Calu3 (cell line): ENCODE data around the gene PLLP. TPM values are rescaled to one million over a fixed set of nuclear protein-coding genes. Genes with fewer than 3 reads are reported as not detected.
A peak's percentile ranks its signal among the peaks of the same experiment; 100 is the strongest.

Source experiments
- BruUV-seq: library from RNA; stranded (reverse); fragments of 400-500 nt; replicated peaks from 2 replicates; lab custom pipeline; 2021; lab: Mats Ljungman, UMichigan
- CTCF ChIA-PET: fragments of 300-600 bp; sonication (Branson Sonifier 250); formaldehyde crosslinking; loops from one replicate; lab custom pipeline; 2022; ENCODE audit warnings: antibody characterized with exemption; lab: Charles Lee
- DNase-seq: peaks from one replicate; pipeline ENCODE4 v3.0.0; 2022
- H3K27ac Mint-ChIP-seq: one replicate; pipeline ENCODE4 v1.8.0; 2022; ENCODE audit warnings: mixed read lengths; ENCODE audit not compliant: unreplicated experiment
- H3K27me3 Mint-ChIP-seq: one replicate; pipeline ENCODE4 v1.8.0; 2022; ENCODE audit warnings: mixed read lengths; ENCODE audit not compliant: unreplicated experiment
- H3K36me3 Mint-ChIP-seq: one replicate; pipeline ENCODE4 v1.8.0; 2022; ENCODE audit warnings: mild to moderate bottlenecking, moderate library complexity, mixed read lengths; ENCODE audit not compliant: insufficient read depth, unreplicated experiment
- H3K4me1 Mint-ChIP-seq: one replicate; pipeline ENCODE4 v1.8.0; 2022; ENCODE audit warnings: mild to moderate bottlenecking, low read depth, mixed read lengths; ENCODE audit not compliant: unreplicated experiment
- H3K4me3 Mint-ChIP-seq: one replicate; pipeline ENCODE4 v1.8.0; 2022; ENCODE audit warnings: mild to moderate bottlenecking, low read depth, moderate library complexity, mixed read lengths; ENCODE audit not compliant: unreplicated experiment
- H3K9me3 Mint-ChIP-seq: one replicate; pipeline ENCODE4 v1.8.0; 2022; ENCODE audit warnings: low read depth, mixed read lengths; ENCODE audit not compliant: unreplicated experiment
- intact Hi-C: fragments of 100-400 bp; cut with micrococcal nuclease; formaldehyde crosslinking; loops from one replicate; pipeline ENCODE4 v1.10.0; 2022; ENCODE audit not compliant: unreplicated experiment
- total RNA-seq: library from RNA; stranded (reverse); gene quantifications from 2 replicates; pipeline ENCODE4 v1.2.3, GENCODE V29; 2022
- TF ChIP-seq, protein P1 (sequence below): fragments of 200-600 bp; IDR thresholded peaks from one replicate; pipeline ENCODE4 v1.8.0; 2022; ENCODE audit warnings: antibody characterized with exemption; ENCODE audit not compliant: unreplicated experiment

The PLLP gene
- total RNA-seq, 1 experiment from 2014 or later = 38.3 TPM

- no peak for DNase-seq
- BruUV-seq = no TSS peak
- intact Hi-C loops = no loop called here
- TF ChIP-seq, protein P1, sequence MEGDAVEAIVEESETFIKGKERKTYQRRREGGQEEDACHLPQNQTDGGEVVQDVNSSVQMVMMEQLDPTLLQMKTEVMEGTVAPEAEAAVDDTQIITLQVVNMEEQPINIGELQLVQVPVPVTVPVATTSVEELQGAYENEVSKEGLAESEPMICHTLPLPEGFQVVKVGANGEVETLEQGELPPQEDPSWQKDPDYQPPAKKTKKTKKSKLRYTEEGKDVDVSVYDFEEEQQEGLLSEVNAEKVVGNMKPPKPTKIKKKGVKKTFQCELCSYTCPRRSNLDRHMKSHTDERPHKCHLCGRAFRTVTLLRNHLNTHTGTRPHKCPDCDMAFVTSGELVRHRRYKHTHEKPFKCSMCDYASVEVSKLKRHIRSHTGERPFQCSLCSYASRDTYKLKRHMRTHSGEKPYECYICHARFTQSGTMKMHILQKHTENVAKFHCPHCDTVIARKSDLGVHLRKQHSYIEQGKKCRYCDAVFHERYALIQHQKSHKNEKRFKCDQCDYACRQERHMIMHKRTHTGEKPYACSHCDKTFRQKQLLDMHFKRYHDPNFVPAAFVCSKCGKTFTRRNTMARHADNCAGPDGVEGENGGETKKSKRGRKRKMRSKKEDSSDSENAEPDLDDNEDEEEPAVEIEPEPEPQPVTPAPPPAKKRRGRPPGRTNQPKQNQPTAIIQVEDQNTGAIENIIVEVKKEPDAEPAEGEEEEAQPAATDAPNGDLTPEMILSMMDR = no peak
- Mint-ChIP-seq H3K36me3 (peaks cover 41% of the 10 kb centered on the region), H3K27ac (peak overlapping the region; percentile 87), H3K27me3 (no peaks in the 10 kb centered on the region), H3K9me3 (no peaks in the 10 kb centered on the region), H3K4me3 (no peak overlapping the region), H3K4me1 (peaks cover 46% of the 10 kb centered on the region)
- CTCF ChIA-PET = interaction anchor here (0.5 kb wide), 1 partner anchor 256 kb away, joined by 3 read pairs; no protein-coding TSS in a partner anchor
Observed at GRCh38 chr16:57261806-57262205, 22.7 kb downstream of the PLLP start.

DNA sequence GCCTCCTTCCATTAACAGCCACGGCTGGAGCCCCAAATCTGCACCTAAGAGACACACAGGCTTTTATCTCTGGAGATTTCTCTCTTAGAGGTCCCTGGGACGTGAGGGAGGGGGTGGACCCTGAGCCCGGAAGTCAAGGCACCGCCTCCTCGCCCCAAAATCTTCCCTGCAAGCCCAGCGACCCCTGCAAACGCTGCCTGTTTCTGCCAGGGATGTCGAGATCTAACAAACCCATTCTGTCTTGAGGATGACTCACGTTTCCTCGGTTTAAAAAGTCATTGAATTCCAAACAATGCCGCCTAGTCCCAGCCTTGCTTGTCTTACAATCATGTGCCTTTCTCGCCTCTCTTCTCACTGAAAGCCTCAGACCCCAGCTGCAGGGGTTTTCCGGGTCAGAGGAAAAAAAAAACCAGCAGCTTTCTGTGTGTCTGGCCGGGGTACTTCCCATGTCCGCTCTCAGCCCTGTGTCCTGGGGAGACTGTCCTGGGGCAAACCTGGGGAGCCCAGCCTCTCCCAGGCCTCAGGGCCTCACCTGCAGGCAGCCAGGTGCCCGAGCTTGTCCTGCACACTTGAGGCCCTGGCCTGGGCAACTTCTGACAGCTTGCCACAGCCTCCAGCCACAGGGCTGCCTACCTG lies 24.1 kb downstream of the PLLP start:
- H3K9me3 Mint-ChIP-seq = no peaks in the 10 kb centered on the region
- H3K27ac Mint-ChIP-seq = peak overlapping the region; percentile 87
- peak; percentile 57 for DNase-seq
- no TSS peak for BruUV-seq
- H3K4me3 Mint-ChIP-seq = peak overlapping the region; percentile 41
- no peaks in the 10 kb centered on the region for H3K27me3 Mint-ChIP-seq
- CTCF ChIA-PET = interaction anchor here (0.8 to 1.0 kb wide), 2 partner anchors 8 to 157 kb away, joined by 3 to 4 read pairs; no protein-coding TSS in a partner anchor
- intact Hi-C loops = no loop called here
- H3K36me3 Mint-ChIP-seq = peaks cover 39% of the 10 kb centered on the region
- peaks cover 32% of the 10 kb centered on the region for H3K4me1 Mint-ChIP-seq
- TF ChIP-seq, protein P1 = no peak

- H3K27me3 Mint-ChIP-seq = no peaks in the 10 kb centered on the region
- peaks cover 27% of the 10 kb centered on the region for H3K4me1 Mint-ChIP-seq
- TF ChIP-seq, protein P1 = no peak
- H3K27ac Mint-ChIP-seq = no peak overlapping the region
- no peak overlapping the region for H3K4me3 Mint-ChIP-seq
- H3K36me3 Mint-ChIP-seq = peaks cover 39% of the 10 kb centered on the region
- no TSS peak for BruUV-seq
- intact Hi-C loops = loop anchor here (10.0 kb wide), 1 partner anchor 324 kb away; the partner anchor contains the start of gene HERPUD1
- CTCF ChIA-PET = interaction anchor here (0.6 kb wide), 1 partner anchor 290 kb away, joined by 5 read pairs; no protein-coding TSS in a partner anchor
- DNase-seq = no peak
- H3K9me3 Mint-ChIP-seq = no peaks in the 10 kb centered on the region
Observed at GRCh38 chr16:57258910-57259475, 25.5 kb downstream of the PLLP start.

DNA sequence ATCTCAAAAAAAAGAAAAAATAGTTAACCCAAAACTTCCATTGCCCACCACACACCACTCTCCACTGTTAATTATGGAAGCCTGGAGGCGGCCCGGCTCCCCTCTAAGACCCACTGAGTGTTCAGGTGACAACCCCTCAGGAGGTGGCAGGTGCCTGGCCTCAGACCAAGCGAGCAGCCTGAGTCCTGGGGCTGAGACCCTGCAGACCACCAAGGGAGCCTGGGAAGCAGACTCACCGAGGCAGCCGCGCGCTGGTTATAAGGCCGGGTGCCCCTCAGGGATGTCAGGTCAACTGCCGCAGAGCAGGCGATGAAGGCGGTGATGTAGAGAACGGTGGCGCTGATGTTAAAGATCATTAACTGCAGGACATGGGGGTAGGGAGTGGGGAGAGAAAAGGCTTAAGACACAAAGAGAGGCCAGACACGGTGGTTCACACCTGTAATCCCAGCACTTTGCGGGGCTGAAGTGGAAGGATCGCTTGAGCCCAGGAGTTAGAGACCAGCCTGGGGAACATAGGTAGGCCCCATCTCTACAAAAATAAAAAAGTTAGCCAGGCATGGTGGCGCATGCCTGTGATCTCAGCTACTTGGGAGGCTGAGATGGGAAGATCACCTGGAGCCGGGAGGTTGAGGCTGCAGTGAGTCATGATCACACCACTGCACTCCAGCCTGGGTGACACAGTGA lies 26.1 kb downstream of the PLLP start:
- Mint-ChIP-seq H3K4me1 (peaks cover 27% of the 10 kb centered on the region), H3K36me3 (peaks cover 43% of the 10 kb centered on the region), H3K27me3 (no peaks in the 10 kb centered on the region), H3K4me3 (no peak overlapping the region), H3K9me3 (no peaks in the 10 kb centered on the region), H3K27ac (no peak overlapping the region)
- intact Hi-C loops = loop anchor here (10.0 kb wide), 1 partner anchor 324 kb away; the partner anchor contains the start of gene HERPUD1
- no peak for DNase-seq
- TF ChIP-seq, protein P1 = no peak
- BruUV-seq = no TSS peak
- CTCF ChIA-PET = no interaction called here
